ENCODE data around the gene TNNT1. TPM values are rescaled to one million over a fixed set of nuclear protein-coding genes. Genes with fewer than 3 reads are reported as not detected.
"Not testable (repeated sequence)": the region's sequence is repeated elsewhere in the genome, so short reads cannot be mapped to it uniquely, and the experiment has no call there.

The TNNT1 gene
- total RNA-seq, 2 donors from 2014 or later = 0.69 to 2.1 TPM

GRCh38 chr19:55112777-55113569, 36.0 kb downstream of the TNNT1 start:
- no peak for DNase-seq
- Histone ChIP-seq H3K9ac (ENCODE audit: low read depth in 2 of 2, low read length in 2 of 2) (peak overlapping the region; percentile 35 to 70), H3K4me3 (no peak overlapping the region)

DNA sequence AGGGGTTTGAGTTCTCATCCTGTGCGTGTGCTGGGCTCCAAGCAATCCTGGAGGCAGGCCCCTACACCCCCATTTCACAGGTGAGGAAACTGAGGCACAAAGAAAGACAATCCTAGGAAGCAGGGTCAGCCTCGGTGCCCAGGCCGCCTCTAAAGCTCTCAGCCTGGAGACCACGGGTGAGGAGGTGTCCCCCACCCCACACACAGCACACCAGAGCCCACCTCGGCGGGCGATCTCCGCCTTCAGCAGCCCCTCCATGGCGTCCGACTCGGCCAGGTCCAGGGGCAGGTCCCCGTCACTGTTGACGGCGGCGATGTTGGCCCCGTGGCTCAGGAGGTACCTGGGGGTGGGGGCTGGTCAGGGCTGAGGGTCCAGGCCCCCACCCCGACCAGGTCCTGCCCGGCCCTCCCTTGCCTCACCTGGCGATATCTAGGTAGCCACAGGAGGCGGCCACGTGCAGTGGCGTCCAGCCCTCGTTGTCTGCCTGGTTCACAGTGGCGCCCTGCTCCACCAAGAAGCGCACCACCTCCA, 36.7 kb downstream of the TNNT1 start:
- Histone ChIP-seq H3K9ac (ENCODE audit: low read depth in 2 of 2, low read length in 2 of 2) (peak overlapping the region in 1 of 2 donors; percentile 24), H3K36me3 (no peaks in the 10 kb centered on the region), H3K27ac (no peak overlapping the region), H3K4me3 (no peak overlapping the region), H3K27me3 (no peaks in the 10 kb centered on the region), H3K4me1 (peaks cover 8% of the 10 kb centered on the region), H3K9me3 (no peaks in the 10 kb centered on the region)
- DNase-seq = no peak
- TF ChIP-seq, protein P1, sequence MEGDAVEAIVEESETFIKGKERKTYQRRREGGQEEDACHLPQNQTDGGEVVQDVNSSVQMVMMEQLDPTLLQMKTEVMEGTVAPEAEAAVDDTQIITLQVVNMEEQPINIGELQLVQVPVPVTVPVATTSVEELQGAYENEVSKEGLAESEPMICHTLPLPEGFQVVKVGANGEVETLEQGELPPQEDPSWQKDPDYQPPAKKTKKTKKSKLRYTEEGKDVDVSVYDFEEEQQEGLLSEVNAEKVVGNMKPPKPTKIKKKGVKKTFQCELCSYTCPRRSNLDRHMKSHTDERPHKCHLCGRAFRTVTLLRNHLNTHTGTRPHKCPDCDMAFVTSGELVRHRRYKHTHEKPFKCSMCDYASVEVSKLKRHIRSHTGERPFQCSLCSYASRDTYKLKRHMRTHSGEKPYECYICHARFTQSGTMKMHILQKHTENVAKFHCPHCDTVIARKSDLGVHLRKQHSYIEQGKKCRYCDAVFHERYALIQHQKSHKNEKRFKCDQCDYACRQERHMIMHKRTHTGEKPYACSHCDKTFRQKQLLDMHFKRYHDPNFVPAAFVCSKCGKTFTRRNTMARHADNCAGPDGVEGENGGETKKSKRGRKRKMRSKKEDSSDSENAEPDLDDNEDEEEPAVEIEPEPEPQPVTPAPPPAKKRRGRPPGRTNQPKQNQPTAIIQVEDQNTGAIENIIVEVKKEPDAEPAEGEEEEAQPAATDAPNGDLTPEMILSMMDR (IDR thresholded peaks at IDR 0.05) = no peak
- intact Hi-C loops (cut with DNase I) = no loop called here

More at GRCh38 chr19:55112777-55113569, 36.0 kb downstream of the TNNT1 start:
- peaks cover 8% of the 10 kb centered on the region for H3K4me1 ChIP-seq
- H3K27ac ChIP-seq = peak overlapping the region; percentile 33
- H3K9me3 ChIP-seq = no peaks in the 10 kb centered on the region
- intact Hi-C loops (cut with DNase I) = no loop called here
- no peaks in the 10 kb centered on the region for H3K27me3 ChIP-seq
- TF ChIP-seq, protein P1 (IDR thresholded peaks at IDR 0.05) = no peak
- no peaks in the 10 kb centered on the region for H3K36me3 ChIP-seq

- no peaks in the 10 kb centered on the region for H3K9me3 ChIP-seq
- no peak overlapping the region for H3K27ac ChIP-seq
- intact Hi-C loops (cut with DNase I) = no loop called here
- no peak for DNase-seq
- TF ChIP-seq, protein P1 (IDR thresholded peaks at IDR 0.05) = no peak
- peaks cover 8% of the 10 kb centered on the region for H3K4me1 ChIP-seq
- no peak overlapping the region for H3K4me3 ChIP-seq
- H3K27me3 ChIP-seq = no peaks in the 10 kb centered on the region
- no peak overlapping the region for H3K9ac ChIP-seq (ENCODE audit: low read depth in 2 of 2, low read length in 2 of 2)
- no peaks in the 10 kb centered on the region for H3K36me3 ChIP-seq
Observed at GRCh38 chr19:55111238-55111831, 37.7 kb downstream of the TNNT1 start.

DNA sequence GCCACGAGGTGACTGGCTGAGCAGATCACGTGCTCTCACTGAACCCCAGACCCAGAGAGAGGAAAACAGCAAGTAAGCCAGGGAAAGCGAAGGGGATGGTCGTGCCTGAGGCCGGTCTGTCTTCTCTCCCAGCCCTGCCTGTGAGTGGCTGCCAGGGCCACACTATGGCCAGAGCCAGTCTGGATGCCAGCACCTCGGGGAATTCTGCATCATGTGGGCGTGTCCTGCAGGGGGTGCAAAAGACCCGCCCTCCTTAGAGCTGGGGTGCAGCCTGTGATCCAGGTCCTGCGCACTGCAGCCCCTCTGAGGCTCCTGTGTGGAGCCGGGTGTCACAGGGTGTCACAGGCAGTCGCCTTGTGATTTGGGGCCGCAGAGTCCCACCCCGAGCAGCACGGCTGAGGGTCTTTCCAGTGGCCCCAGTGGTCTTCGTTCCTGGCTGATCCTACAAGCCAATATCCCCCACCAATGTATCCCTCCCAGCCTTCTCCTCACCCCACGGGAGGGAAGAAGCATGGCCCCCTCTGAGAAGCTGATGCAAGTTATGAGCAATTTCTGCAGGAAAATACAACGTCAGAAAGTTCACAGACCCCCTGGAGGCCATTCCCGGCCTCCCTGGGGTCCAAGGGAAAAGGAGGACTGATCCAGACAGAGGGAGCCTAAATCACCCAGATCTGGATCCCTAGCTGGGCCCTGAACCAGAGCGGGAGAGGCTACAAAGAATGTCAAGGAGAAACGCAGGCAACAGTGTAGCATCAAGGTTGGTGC, 39.3 kb downstream of the TNNT1 start:
- Histone ChIP-seq H3K36me3 (no peaks in the 10 kb centered on the region), H3K9ac (ENCODE audit: low read depth in 2 of 2, low read length in 2 of 2) (no peak overlapping the region)
- intact Hi-C loops (cut with DNase I) = no loop called here

GRCh38 chr19:55107252-55107651, 41.8 kb downstream of the TNNT1 start:
- intact Hi-C loops (cut with DNase I); H3K36me3 ChIP-seq: not testable (repeated sequence)

More for the DNA sequence above, 39.3 kb downstream of the TNNT1 start:
- H3K27ac ChIP-seq = no peak overlapping the region
- H3K27me3 ChIP-seq = no peaks in the 10 kb centered on the region
- no peaks in the 10 kb centered on the region for H3K9me3 ChIP-seq
- no peaks in the 10 kb centered on the region for H3K4me1 ChIP-seq
- DNase-seq = no peak
- TF ChIP-seq, protein P1 (IDR thresholded peaks at IDR 0.05) = no peak
- no peak overlapping the region for H3K4me3 ChIP-seq

More at GRCh38 chr19:55107252-55107651, 41.8 kb downstream of the TNNT1 start:
- H3K27ac ChIP-seq; H3K9me3 ChIP-seq; H3K4me1 ChIP-seq; H3K9ac ChIP-seq (ENCODE audit: low read depth in 2 of 2, low read length in 2 of 2); H3K27me3 ChIP-seq; H3K4me3 ChIP-seq; DNase-seq: not testable (repeated sequence)

Data from colonic mucosa (tissue), 4 donors.